HEK293T (cell line): ENCODE results near the gene LRRC10.

Experiments
- CTCF ChIA-PET: fragments of 350-600 bp; formaldehyde crosslinking; extraction: SDS; loops from one replicate; lab custom pipeline; 2021; ENCODE audit warnings: antibody characterized with exemption, inconsistent platforms; lab: Yijun Ruan, JAX
- POLR2A ChIA-PET: fragments of 350-600 bp; formaldehyde crosslinking; extraction: SDS; loops from one replicate; lab custom pipeline; 2020; ENCODE audit warnings: antibody characterized with exemption, inconsistent platforms; lab: Yijun Ruan, JAX
- DNase-seq: peaks from one replicate; pipeline ENCODE4 v3.0.0; 2012; ENCODE audit warnings: mixed read lengths; ENCODE audit errors: extremely low spot score
- ARNT ChIP-seq: fragments of 450-650 bp; IDR thresholded peaks from 2 replicates; pipeline ENCODE4 v1.6.1; 2017; ENCODE audit warnings: mild to moderate bottlenecking
- BHLHE40 ChIP-seq: fragments of 450-650 bp; IDR thresholded peaks from 2 replicates; pipeline ENCODE4 v1.6.1; 2016; ENCODE audit warnings: mild to moderate bottlenecking, moderate library complexity, borderline replicate concordance
- CTBP1 ChIP-seq: fragments of 450-650 bp; IDR thresholded peaks from 2 replicates; pipeline ENCODE4 v1.6.1; 2016; ENCODE audit warnings: borderline replicate concordance
- ELF4 ChIP-seq: fragments of 450-650 bp; IDR thresholded peaks from 2 replicates; pipeline ENCODE4 v1.6.1; 2017; ENCODE audit warnings: antibody characterized with exemption
- FOXA1 ChIP-seq: fragments of 450-650 bp; IDR thresholded peaks from 2 replicates; pipeline ENCODE4 v1.6.1; 2016; ENCODE audit warnings: mild to moderate bottlenecking
- FOXK2 ChIP-seq: fragments of 450-650 bp; IDR thresholded peaks from 2 replicates; pipeline ENCODE4 v1.6.1; 2016; ENCODE audit warnings: mild to moderate bottlenecking
- FOXM1 ChIP-seq: fragments of 450-650 bp; IDR thresholded peaks from 2 replicates; pipeline ENCODE4 v1.6.1; 2017; ENCODE audit warnings: mild to moderate bottlenecking, borderline replicate concordance
- HDGF ChIP-seq: fragments of 450-650 bp; IDR thresholded peaks from 2 replicates; pipeline ENCODE4 v1.6.1; 2017; ENCODE audit warnings: antibody characterized with exemption, borderline replicate concordance
- L3MBTL2 ChIP-seq: fragments of 450-650 bp; conservative IDR thresholded peaks from 2 replicates; pipeline ENCODE4 v1.6.1; 2016; ENCODE audit warnings: mild to moderate bottlenecking
- LEF1 ChIP-seq: fragments of 450-650 bp; IDR thresholded peaks from 2 replicates; pipeline ENCODE4 v1.6.1; 2017; ENCODE audit warnings: mild to moderate bottlenecking, borderline replicate concordance
- NFRKB ChIP-seq: fragments of 450-650 bp; IDR thresholded peaks from 2 replicates; pipeline ENCODE4 v1.6.1; 2016; ENCODE audit warnings: mild to moderate bottlenecking, moderate library complexity
- SP1 ChIP-seq: fragments of 450-650 bp; IDR thresholded peaks from 2 replicates; pipeline ENCODE4 v1.6.1; 2017
- SUZ12 ChIP-seq: fragments of 450-650 bp; IDR thresholded peaks from 2 replicates; pipeline ENCODE4 v1.6.1; 2016; ENCODE audit warnings: mild to moderate bottlenecking
- TARDBP ChIP-seq: fragments of 450-650 bp; IDR thresholded peaks from 2 replicates; pipeline ENCODE4 v1.6.1; 2016
- ZNF384 ChIP-seq: fragments of 450-650 bp; IDR thresholded peaks from 2 replicates; pipeline ENCODE4 v1.6.1; 2016
- TF ChIP-seq, protein P1 (sequence below): fragments of 450-650 bp; IDR thresholded peaks from 2 replicates; pipeline ENCODE4 v1.6.1; 2016

LRRC10 gene

DNA sequence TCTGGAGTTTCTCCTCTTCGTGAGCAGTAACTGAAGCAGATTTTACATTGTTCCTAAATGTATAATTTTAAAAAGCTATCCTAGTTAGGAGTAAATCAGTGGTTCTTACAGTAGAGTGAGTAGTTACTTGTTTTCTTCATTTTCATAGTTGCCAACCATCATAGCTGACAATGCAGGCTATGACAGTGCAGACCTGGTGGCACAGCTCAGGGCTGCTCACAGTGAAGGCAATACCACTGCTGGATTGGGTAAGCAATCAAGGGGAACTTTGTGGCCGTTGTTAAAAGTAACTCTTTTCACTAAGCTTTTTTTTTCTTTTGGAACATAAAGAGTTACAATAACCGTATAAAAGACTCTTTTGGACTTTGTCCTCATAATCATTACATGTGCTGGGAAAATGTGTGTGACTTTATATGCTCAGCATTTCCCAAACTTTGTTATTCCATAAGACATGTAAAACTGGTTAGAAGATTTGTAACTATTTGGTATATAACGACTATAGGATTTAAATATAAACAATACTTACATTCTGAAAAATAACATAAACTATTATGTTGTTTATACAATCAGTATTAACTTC, 12.4 kb downstream of the LRRC10 start:
- ChIA-PET POLR2A (no interaction called here), CTCF (no interaction called here)
- no peak for DNase-seq
- TF ChIP-seq FOXK2 (no peak), BHLHE40 (no peak), SUZ12 (no peak), NFRKB (no peak), FOXM1 (no peak), TARDBP (no peak), ARNT (no peak), L3MBTL2 (no peak), HDGF (no peak), LEF1 (no peak), FOXA1 (no peak), CTBP1 (no peak), ELF4 (no peak), SP1 (no peak), ZNF384 (no peak)
- TF ChIP-seq, protein P1, sequence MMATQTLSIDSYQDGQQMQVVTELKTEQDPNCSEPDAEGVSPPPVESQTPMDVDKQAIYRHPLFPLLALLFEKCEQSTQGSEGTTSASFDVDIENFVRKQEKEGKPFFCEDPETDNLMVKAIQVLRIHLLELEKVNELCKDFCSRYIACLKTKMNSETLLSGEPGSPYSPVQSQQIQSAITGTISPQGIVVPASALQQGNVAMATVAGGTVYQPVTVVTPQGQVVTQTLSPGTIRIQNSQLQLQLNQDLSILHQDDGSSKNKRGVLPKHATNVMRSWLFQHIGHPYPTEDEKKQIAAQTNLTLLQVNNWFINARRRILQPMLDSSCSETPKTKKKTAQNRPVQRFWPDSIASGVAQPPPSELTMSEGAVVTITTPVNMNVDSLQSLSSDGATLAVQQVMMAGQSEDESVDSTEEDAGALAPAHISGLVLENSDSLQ, result no peak

DNA sequence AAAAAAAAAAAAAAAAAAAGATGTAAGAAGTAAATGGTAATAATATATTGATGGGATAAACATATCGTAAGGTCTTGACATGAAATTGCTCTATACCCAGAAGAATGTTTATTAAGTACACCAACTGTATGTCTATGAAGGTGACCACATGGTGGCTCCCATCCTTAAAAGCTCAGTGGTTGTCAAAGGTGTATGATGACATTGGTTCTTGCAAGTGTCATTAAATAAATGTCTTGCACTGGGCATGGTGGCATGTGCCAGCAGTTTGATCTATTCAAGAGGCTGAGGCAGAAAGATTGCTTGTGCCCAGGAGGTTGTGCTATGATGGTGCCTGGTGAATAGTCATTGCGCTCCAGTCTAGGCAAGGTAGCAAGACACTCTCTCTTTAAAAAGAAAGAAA, 15.0 kb downstream of the LRRC10 start:
- CTCF ChIA-PET, result no interaction called here
- no peak for DNase-seq
- POLR2A ChIA-PET, result no interaction called here
- TF ChIP-seq HDGF (no peak), NFRKB (no peak), FOXM1 (no peak), CTBP1 (no peak), FOXK2 (no peak), ELF4 (no peak), SP1 (no peak), ZNF384 (no peak), SUZ12 (no peak), BHLHE40 (no peak), FOXA1 (no peak)

DNA sequence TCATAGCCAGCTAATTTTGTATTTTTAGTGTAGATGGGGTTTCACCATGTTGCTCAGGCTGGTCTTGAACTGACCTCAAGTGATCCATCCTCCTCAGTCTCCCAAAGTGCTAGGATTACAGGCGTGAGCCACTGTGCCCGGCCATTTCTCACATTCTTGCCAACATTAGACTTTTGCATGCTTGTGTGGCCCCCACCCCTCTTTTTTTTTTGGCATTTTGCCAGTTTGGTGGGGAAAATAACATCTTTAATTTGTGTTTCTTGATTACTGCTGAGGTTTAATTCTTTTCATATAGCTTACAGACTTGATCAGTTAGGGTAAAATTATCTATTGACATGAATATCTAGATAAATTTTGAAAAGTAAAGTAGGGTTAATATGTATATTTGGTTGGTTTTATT, 21.6 kb downstream of the LRRC10 start:
- ChIA-PET POLR2A (no interaction called here), CTCF (interaction anchor here (0.5 kb wide), 1 partner anchor 62 kb away, joined by 5 read pairs; no protein-coding TSS in a partner anchor)
- no peak for DNase-seq
- TF ChIP-seq, protein P1, result no peak
- TF ChIP-seq BHLHE40, result no peak
- TF ChIP-seq L3MBTL2, result no peak
- TF ChIP-seq LEF1, result no peak
- no peak for TF ChIP-seq SP1
- TF ChIP-seq NFRKB, result no peak
- no peak for TF ChIP-seq FOXA1

DNA sequence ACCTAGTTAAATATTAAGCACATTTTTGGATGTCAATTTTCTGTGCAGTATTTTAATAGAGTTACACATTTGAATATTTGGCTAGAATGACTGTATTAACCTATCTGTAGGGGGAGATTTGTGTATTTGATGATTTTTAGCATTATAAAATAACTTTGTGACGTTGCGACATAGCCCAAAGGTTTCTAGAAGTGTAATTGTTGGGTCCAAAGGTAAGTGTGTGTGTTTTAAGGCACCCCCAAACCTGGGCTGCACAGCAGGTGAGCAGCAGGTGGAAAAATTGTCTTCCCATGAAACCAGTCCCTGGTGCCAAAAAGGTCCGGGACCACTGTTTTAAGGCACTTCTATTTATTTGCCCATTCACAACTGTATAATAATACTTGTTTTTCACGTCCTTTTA, 22.2 kb downstream of the LRRC10 start:
- POLR2A ChIA-PET, result no interaction called here
- no peak for DNase-seq
- CTCF ChIA-PET, result interaction anchor here (0.5 kb wide), 1 partner anchor 62 kb away, joined by 5 read pairs; no protein-coding TSS in a partner anchor
- no peak for TF ChIP-seq HDGF
- TF ChIP-seq, protein P1, result no peak
- no peak for TF ChIP-seq TARDBP
- no peak for TF ChIP-seq NFRKB
- TF ChIP-seq L3MBTL2, result no peak
- no peak for TF ChIP-seq CTBP1
- TF ChIP-seq BHLHE40, result no peak
- no peak for TF ChIP-seq SUZ12
- TF ChIP-seq SP1, result no peak
- TF ChIP-seq ARNT, result no peak
- TF ChIP-seq FOXM1, result no peak
- TF ChIP-seq FOXA1, result no peak

DNA sequence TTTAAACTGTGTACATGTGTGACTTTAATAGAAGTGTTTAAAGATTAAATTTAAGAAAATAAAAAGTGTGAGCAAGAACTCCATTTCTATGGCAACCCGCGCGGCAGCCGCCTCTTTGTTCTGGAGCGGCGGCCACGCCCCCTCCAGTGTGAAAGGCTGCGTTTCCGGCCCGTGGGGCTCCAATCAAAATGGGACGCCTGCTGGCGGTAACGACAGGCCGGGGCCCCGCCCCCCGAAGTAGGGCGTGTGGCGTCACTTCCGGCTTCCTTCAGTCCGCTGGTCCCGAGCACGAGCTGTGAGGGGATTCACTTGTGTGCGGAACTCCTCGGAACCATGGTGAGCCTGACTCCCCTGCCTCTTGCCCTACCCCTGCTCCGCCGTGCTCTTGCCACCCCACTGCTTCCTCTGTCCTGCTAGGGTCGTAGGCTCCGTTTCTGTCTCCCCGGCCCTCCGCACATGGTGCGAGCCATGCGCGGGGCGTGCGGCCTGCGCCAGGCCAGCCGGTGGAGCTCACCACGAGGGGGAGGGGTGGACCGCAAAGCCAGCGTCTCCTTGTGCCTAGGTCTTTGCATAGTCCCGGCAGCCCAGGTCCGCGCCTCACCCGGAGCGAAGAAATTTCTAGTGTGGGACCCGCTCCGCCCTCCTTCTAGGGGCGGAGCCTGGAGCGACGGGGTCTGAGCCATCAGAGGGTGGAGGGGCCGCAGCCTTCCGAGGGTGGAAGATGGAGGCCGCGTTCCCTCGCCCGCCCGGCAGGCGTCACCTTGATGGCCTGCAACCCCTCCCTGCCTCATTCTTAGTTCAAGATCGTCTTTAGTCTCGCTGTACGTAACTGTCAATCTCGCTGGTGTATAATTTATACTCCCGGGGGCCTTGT, 25.3 kb downstream of the LRRC10 start, which contains the start of gene CCT2:
TSS of gene CCT2 (plus strand) at position 271 of the 874 bp plus-strand sequence. CDS start at position 334, 63 bp downstream.
- DNase-seq, result peak; percentile 96
- TF ChIP-seq TARDBP (no peak), ARNT (no peak), FOXA1 (no peak), LEF1 (no peak), ZNF384 (no peak), ELF4 (peak; percentile 87), HDGF (no peak), L3MBTL2 (peak; percentile 86), FOXK2 (no peak), FOXM1 (no peak), NFRKB (no peak), BHLHE40 (no peak), SP1 (no peak), CTBP1 (no peak), SUZ12 (no peak)
- TF ChIP-seq, protein P1, result peak; percentile 80
- CTCF ChIA-PET, result interaction anchor here (0.8 kb wide), 1 partner anchor 14 kb away, joined by 5 read pairs; no protein-coding TSS in a partner anchor
- POLR2A ChIA-PET, result interaction anchor here (0.8 to 1.7 kb wide), 9 partner anchors 11 to 154 kb away, joined by 3 to 6 read pairs (median 4); partner anchors contain the start of gene FRS2
